Suppressor macrophage (primary cell): Measurements from ENCODE around the gene CXCL16.

ENCODE experiments used
- DNase-seq, 4 experiments: peaks; one replicate each; pipeline ENCODE4 v3.0.0-alpha.2; 2020 to 2022
- total RNA-seq, 17 experiments: gene quantifications; one replicate each; lab custom pipeline; 2026; ENCODE audit warnings: mixed read lengths in 6 of 17, inconsistent platforms in 3 of 17; lab: John Stamatoyannopoulos, UW

CXCL16 gene, protein sequence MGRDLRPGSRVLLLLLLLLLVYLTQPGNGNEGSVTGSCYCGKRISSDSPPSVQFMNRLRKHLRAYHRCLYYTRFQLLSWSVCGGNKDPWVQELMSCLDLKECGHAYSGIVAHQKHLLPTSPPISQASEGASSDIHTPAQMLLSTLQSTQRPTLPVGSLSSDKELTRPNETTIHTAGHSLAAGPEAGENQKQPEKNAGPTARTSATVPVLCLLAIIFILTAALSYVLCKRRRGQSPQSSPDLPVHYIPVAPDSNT
- total RNA-seq: 45.1 to 161 (median 70.6) reads per million in 17 experiments

DNA sequence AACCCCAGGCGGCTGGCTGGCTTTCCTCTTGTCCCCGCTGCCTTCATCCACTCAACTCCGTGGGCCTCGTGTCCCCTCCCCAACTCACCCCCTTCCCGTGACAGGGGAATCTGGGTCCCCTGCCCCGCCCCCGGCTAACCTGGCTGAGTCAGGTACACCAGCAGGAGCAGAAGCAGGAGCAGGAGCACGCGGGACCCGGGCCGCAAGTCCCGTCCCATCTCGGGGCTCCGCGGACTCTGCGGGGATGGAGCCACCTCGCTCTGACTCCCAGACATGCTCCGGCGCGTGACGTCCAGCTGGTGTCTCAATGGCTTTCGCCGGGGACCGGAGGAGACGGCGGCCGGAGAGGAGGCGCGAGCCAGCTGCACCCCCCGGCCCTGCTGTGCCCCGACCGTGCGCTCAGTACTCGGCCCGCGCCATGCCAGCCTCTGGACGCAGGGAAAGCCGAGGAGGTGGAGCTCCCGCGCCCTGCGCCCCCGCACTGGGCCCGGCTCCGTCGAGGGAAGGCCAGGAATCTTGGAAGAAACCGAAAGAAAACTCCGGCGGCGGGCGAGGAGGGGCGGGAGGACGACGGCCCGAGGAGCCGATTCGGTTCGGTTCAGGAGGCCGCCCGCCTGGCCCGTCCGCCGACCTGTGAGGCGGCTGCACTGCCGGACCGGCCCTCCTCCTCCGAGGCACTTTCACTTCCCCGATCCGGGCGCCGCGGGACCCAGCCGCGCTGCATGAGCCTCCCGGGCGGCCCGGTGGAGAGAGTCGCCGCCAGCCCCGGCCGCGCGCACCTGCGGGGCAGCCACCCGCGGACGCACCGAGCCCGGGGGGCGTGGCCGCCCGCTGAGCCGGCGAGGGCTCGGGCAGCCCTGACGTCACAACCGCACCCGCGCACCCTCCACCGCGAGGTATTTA lies at the start of gene CXCL16, which contains the start of gene ZMYND15:
Gene CXCL16, minus strand, starts transcription at position 807 of the 903 bp plus-strand sequence. Its CDS starts 589 bp downstream, at position 218.
Gene ZMYND15, plus strand, starts transcription at position 712 of the 903 bp plus-strand sequence. CDS start 716 bp downstream, outside the sequence.
- DNase-seq: peak; percentile 69 to 91 (median 82)

DNA sequence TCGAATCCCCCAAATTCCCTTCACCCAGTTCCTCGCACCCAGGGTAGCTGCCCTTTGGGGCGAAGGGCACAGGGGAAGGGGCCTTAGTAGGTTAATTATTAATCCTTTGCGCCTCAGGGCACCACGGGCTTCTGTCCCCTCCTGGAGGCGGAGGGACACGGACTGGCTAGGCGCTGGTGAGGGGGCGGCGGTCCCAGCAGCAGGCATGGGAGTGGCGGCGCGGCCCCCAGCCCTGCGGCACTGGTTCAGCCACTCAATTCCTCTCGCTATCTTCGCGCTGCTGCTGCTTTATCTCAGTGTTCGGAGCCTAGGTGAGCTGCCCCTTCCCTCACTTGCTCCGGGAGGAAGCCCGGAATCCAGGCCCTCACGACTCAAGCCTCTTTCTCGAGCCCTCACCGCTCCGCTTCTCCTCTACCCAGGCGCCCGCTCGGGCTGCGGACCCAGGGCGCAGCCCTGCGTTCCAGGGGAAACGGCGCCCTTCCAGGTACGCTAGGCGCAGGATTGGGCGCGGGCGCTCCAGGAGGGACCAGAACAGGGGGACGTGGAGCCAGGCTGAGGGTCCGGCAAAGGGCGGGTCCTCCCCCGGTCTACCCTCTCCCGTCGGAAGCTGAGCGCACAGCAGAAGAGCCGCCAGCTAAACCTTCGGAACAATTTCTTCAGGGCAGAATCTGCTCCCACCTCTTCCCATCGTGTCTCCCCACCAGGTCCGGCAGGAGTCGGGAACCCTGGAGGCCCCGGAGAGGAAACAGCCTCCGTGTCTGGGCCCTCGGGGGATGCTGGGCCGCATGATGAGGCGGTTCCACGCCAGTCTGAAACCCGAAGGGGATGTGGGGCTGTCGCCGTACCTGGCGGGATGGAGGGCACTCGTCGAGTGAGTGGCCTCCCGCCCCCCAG lies 49.3 kb upstream of the CXCL16 start, which contains the start of gene GLTPD2:
Gene GLTPD2, plus strand, starts transcription at position 158 of the 894 bp plus-strand sequence. Its CDS starts 48 bp downstream, at position 206.
- no peak for DNase-seq

DNA sequence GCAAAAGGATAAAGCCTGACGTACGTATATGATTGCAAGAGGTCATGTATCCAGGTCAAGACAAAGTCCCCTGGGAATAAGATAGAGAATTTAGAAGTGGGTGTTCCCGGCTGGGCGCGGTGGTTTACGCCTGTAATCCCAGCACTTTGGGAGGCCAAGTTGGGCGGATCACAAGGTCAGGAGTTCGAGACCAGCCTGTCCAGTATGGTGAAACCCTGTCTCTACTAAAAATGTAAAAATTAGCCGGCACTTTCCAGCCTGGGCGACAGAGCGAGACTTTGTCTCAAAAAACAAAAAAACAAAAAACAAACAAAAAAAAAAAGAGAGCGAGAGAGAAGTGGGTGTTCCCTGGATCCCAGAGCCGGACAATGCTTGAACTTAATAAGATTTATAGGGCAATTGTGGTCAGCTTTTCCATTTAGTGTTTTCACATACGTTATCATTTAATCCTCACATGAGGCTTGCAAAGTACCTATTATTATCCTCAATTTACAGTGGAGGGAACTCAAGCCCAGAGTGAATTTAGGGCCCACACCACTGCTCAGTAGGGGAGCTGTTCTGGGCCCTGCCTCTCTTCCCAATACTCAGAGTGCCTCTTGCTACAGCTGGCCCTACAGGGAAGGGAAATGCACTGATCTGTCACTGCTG lies 48.6 kb upstream of the CXCL16 start:
- peak in 1 of 4 experiments; percentile 21 for DNase-seq

DNA sequence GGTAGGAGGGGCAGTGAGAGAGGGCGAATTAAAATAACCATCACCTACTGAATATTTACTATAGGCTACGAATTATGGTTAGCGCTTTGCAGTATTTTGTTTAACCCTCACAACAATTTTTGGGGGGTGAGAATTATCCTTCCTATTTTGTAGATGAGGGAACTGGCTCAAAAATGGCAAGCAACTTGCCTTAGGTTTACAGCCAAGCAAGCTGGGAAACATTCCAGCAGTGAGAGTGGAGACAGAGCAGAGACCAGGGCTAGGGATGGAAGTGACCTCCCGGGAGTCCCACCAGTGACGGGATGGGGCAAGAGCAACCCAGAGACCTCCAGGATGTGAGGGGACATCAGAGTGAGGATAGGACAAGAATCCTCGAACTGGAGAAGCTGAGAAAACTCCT lies 46.8 kb upstream of the CXCL16 start:
- no peak for DNase-seq

DNA sequence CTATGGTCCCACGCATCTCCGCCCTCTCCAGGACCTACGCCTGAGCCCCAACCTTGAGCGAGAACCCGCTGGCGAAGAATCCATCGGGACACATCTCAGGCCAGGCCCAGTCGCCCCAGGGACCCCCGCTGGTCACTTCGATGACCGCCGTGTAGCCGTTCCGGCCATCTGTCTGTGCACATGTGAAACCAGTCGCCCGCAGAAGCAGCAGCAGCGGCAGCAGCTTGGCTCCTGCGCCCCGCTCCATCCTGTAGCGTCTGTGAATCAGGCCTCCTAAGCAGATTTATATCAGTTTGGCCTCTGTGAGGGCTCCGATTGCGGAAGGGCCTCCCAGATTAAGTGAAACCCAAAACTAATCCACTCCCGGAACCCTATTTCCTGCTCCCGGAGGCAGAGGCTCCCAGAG lies 46.4 kb upstream of the CXCL16 start, which contains the start of gene VMO1:
Gene VMO1, minus strand, starts transcription at position 259 of the 406 bp plus-strand sequence. Its CDS starts 12 bp downstream, at position 247.
- peak; percentile 36 to 58 (median 44) for DNase-seq

DNA sequence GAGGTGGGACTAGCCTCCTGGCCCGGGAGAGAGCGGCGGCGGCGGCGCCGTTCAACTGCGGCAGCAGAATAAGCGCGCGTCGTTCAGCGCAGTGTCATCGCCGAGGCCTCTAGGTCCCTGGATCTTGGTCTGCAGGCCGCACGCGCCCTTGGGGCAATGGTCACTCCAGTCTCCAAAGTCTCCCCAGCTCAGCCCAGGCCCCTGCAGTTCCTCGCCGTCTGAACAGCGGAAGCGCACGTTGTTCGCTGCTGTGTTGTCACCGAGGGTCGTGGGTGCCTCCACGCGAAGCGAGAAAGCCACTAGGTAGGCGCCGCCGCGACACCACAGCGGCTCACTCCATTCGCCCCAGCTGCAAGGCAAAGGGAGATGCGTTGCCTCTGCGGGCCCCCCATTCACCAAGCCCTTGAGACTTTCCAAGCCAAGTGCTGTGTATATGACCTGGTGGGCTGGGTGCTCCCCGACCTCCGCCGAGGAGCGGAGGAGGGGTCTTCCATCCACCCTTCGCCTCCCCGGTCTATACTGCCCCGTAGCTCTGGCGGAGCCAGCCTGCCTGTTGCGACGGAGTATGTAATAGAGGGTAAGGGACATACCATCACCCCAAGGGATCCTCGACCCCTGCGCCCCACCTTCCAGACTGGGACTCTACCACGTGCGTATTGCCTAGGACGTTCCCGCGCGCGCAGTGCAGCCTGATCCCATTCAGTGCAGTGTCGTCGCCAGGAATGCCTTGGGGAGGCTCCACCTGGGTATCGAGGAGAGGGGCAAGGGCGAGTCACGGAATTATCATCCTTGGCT lies 45.8 kb upstream of the CXCL16 start:
- peak in 3 of 4 experiments; percentile 26 to 53 (median 36) for DNase-seq

DNA sequence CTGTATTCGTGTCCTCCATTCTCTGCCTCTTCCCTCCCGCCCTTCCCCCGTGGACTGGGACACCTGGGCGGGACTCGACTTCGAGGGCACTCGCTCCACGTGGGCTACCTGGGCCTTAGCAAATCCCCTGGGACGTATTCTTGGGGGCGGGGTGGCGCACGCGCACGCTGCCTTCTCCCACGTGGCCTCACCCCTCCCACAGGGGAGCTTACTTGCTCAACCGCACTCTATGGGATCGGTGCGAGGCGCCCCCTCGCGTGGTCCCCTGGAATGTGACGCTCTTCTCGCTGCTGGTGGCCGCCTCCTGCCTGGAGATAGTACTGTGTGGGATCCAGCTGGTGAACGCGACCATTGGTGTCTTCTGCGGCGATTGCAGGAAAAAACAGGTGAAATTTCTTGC lies 42.9 kb upstream of the CXCL16 start:
- DNase-seq: peak; percentile 53 to 70 (median 60)

DNA sequence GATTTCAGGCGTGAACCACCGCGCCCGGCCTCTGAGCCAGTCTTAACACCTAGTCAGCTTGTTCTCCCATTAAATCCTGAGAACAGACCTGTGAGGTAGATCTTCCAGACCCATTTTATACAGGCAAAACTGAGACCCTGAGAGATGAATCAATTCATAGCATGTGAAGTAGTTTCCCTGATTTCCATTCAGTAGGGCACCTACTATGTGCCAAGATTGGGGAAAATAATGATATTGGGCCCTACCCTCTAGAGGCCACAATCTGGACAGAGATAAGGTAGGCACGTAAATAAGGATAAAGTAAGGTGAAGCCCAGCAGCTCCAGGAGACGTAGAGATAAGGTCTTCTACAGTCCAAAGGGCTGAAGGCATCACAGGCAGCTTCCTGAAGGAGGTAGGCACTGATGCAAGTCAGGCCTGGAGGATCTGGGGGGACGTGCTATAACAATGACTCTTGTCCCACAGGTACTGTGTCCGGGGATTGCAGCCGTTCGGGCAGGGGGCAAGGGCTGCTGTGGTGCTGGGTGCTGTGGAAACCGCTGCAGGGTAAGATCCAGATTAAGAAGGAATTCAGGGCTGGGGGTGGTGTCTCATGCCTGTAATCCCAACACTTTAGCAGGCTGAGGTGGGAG lies 40.7 kb upstream of the CXCL16 start:
- DNase-seq: no peak

DNA sequence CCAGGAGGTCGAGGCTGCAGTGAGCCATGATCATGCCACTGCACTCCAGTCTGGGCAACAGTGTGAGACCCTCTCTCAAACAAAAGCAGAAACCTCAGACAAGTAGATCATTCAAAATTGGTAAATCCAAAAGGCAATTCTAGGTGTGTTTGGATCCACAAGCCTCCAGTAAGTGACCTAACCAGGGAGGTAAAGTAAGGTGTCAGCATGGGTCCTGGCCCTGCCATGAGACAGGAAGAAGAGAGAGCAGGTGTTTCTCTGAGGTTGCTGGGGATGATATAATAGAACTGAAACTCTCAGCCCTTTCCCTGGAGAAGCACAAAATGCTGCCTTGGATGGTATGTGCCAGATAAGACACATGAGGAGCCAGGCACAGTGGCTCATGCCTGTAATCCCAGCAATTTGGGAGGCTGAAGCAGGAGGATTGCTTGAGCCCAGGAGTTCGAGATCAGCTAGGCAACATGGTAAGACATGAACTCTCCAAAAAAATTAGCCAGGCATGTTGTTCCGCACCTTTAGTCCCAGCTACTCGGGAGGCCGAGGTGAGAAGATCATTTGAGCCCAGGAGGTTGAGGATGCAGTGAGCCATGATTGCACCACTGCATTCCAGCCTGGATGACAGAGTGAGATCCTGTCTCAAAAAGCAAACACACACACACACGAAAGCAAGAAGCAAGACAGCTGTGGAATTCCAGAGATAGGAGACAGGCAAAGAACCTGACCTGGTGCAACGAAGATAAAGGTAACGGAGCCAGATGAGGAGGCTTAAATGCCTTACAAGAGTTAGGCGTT lies 38.4 kb upstream of the CXCL16 start:
- DNase-seq: no peak

DNA sequence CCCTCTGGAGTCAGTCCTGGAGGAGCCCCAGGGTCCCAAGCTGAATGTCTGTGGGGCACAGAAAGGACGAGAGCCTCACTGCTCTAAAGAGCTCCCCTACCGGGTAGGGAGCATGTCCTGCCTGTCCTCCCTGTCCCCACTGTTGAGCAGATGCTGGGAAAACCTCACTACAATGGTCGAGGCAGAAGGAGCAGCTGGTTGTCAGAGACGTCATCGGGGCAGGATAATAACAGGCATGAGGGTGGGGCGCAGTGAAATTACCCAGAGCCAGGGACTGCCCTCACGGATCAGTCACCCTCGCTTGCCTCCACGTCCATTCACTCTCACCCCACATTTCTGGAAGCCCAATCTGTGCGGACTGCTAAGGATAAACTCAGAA lies 32.5 kb upstream of the CXCL16 start:
- DNase-seq: no peak

DNA sequence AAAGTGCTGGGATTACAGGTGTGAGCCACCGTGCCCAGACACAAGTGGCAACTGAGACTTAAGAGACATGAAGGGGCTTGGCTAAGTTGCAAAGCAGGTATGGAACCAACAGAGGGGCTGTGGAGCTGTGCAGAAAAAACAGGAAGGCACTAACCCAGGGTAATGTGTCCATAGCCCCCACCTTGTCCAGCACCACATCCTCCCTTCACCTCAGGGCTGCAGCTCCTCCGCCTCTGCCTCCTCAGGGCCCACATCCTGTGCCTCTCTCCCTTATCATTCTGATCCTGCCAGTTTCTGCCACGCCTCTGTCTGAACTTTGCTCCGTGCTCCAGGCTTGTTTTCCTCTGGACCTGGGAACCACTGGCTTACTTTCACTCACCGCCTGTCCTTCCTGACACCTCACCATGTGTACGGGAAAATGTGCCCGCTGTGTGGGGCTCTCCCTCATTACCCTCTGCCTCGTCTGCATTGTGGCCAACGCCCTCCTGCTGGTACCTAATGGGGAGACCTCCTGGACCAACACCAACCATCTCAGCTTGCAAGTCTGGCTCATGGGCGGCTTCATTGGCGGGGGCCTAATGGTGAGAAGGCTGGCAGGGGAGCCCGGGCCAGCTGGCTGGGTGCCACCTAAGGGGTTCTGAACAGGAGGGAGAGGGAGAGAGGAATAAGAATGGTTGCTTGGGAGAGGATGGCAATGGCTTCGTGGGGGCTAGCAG lies 31.9 kb upstream of the CXCL16 start, which contains the start of gene TM4SF5:
Gene TM4SF5, plus strand, starts transcription at position 368 of the 716 bp plus-strand sequence. Its CDS starts 37 bp downstream, at position 405.
- no peak for DNase-seq

DNA sequence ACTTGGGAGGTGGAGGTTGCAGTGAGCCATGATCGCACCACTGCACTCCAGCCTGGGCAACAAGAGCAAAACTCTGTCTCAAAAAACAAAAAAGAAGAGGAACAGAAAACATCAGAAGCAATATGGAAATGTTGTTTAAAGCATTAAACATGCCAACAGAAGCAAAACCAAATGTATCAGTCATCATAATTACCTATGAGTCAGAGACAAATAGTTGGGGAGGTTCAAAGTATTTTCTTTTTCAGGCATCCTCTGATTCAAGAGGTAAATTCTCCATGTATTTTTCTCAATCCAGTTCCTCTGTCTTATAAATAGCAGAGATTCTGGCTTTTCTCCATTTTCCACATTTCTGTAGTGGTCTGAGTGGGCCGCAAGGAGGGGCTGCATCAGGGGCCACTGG lies 29.9 kb upstream of the CXCL16 start:
- peak in 2 of 4 experiments; percentile 27 to 54 for DNase-seq

DNA sequence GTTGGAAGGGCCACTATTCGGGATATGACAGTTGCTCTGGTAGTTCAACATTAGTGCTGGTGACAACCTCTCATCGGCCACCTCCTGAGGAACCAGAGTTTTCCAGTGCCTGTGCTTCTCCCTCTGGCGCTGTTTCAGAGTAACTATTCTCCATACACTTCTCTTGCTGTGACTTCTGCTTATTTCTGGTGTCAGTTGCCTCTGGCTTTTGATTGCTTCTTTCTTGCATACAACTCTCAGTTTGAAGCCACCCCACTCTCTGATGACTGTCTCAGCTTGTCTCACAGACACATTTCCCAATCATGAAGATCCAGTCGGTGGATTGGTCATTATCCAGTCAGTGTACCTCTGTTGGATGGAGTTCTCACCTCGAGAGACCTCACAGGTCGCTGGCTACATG lies 28.6 kb upstream of the CXCL16 start:
- DNase-seq: peak; percentile 75 to 92 (median 84)

DNA sequence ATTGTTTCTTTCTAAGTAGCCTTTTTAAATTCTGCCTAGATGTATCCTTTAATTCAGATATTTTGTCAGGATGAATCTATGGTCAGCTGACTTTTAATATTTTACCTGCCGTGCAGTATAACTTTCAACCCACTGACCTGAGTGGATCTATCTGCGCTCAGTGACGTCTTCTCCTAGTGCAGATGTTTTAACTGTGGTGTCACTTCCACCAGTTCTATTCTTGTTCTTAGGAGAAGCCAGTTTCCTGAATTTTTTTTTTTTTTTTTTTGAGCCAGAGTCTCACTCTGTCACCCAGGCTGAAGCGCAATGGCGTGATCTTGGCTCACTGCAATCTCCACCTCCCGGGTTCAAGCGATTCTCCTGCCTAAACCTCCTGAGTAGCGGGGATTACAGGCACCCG lies 27.0 kb upstream of the CXCL16 start:
- peak; percentile 66 to 89 (median 78) for DNase-seq

DNA sequence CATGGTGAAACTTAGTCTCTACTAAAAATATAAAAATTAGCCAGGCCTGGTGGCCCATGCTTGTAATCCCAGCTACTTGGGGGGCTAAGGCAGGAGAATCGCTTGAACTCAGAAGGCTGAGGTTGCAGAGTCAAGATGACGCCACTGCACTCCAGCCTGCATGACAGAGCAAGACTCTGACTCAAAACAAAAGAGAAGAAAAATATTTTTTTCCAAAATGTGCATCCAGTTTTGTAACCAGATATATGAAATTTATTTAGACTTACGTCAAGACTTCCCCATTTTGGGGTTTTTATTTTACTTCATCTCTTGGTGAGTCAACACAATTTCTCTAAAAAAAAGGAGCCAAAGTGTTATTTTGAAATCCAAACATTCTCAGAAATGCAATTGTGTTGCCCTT lies 26.5 kb upstream of the CXCL16 start:
- peak; percentile 83 to 98 (median 92) for DNase-seq

DNA sequence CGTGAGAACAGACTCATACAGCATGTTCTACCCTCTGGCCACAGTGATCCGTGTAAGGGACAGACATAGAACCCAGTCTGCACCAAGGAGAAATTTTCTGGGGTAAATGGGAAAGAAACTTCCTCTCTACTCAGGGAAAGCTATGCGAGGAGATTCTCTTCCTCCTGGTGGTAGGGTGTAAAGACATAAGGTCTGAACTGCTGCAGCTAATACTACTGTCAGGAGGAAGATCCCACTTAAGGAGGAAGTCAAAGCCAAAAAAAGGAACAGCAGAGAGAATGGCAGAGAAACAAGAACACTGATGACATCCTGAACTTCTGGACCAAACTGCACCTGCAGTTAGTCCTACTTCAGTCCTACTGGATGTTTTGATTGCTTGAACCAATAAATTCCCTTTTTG lies 24.9 kb upstream of the CXCL16 start:
- DNase-seq: peak; percentile 74 to 92 (median 86)

DNA sequence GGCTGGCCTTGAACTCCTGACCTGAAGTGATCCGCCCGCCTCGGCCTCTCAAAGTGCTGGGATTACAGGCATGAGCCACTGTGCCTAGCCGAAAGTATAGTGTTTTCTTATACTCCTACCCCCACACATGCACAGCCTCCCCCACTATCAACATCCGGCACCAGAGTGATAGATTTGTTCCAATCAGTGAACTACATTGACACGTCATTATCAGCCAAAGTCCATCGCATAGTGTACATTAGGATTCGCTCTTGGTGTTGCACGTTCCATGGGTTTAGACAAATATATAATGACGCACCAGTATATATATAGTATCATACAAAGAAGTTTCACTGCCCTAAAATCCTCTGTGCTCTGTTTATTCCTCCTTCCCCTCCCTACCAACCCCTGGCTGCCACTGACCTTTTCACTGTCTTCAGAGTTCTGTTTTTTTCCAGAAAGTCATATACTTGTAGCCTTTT lies 20.1 kb upstream of the CXCL16 start:
- DNase-seq: peak; percentile 71 to 90 (median 82)

DNA sequence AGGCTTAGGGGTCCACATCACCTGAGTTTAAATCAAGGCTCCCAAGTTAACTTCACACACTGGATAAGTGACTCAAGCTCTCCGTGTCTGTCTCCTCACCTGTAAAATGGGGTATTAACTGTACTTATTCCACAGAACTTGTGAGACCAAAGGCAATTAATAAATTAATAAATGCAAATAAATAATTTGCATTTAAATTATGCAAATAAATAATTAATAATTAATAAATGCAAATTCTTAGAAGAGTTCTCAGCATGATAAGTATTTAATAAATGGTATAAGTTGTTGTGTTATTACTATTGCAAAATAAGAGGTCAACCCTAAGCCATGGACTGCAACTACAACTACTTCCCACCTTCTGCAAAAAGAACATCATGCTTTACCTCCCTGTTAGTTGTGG lies 13.7 kb upstream of the CXCL16 start:
- DNase-seq: no peak
